Neural cell (in vitro differentiated cells): ENCODE results near the gene STATH.

Experiments used
- EP300 ChIP-seq: fragments of 450-650 bp; conservative IDR thresholded peaks from 2 replicates; pipeline ENCODE4 v1.6.1; 2014; ENCODE audit warnings: antibody characterized with exemption, mild to moderate bottlenecking, moderate library complexity; ENCODE audit not compliant: poor library complexity, severe bottlenecking
- EZH2 ChIP-seq: fragments of 200-600, 300-800 bp; shearing (Covaris generic), sonication (generic); IDR thresholded peaks from 2 replicates; pipeline ENCODE4 v1.6.1; 2014; ENCODE audit warnings: antibody characterized with exemption, low read length, borderline replicate concordance, mild to moderate bottlenecking; ENCODE audit not compliant: insufficient read depth, poor library complexity, severe bottlenecking
- POLR2AphosphoS5 ChIP-seq: IDR thresholded peaks from 2 replicates; pipeline ENCODE4 v1.6.1; 2012
- TF ChIP-seq, protein P1 (sequence below): fragments of 450-650 bp; IDR thresholded peaks from 2 replicates; pipeline ENCODE4 v1.5.1; 2014; ENCODE audit warnings: antibody characterized with exemption, mild to moderate bottlenecking, moderate library complexity; ENCODE audit not compliant: poor library complexity, severe bottlenecking

DNA sequence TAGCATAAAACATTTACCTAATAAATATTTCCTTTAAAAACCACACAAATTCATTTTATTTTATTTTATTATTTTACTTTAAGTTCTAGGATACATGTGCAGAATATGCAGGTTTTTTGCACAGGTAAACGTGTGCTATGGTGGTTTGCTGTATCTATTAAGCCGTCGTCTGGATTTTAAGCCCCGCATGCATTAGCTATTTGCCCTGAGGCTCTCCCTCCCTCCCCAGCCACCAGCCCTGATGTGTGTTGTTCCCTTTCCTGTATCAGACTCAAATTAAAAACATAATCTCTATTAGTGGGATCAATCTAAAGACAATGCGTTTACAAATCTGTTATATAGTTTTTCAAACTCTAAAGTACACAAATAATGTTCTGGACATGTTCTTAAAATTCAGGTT is 31.2 kb downstream of the STATH start:
- TF ChIP-seq, protein P1, sequence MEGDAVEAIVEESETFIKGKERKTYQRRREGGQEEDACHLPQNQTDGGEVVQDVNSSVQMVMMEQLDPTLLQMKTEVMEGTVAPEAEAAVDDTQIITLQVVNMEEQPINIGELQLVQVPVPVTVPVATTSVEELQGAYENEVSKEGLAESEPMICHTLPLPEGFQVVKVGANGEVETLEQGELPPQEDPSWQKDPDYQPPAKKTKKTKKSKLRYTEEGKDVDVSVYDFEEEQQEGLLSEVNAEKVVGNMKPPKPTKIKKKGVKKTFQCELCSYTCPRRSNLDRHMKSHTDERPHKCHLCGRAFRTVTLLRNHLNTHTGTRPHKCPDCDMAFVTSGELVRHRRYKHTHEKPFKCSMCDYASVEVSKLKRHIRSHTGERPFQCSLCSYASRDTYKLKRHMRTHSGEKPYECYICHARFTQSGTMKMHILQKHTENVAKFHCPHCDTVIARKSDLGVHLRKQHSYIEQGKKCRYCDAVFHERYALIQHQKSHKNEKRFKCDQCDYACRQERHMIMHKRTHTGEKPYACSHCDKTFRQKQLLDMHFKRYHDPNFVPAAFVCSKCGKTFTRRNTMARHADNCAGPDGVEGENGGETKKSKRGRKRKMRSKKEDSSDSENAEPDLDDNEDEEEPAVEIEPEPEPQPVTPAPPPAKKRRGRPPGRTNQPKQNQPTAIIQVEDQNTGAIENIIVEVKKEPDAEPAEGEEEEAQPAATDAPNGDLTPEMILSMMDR: no peak
- TF ChIP-seq POLR2AphosphoS5 (no peak), EP300 (no peak), EZH2 (no peak)
